LNCaP clone FGC (cell line): Measurements from ENCODE around the gene SH3GLB2.

ENCODE experiments used
- DNase-seq: peaks from one replicate; pipeline ENCODE4 v3.0.0-alpha.2; 2011; ENCODE audit warnings: low read depth
- H3K4me3 ChIP-seq: 2 replicates; pipeline ENCODE4 v1.5.1; 2011; ENCODE audit warnings: mild to moderate bottlenecking, low read depth, low read length, control low read depth
- TF ChIP-seq, protein P1 (sequence below): IDR thresholded peaks from 2 replicates; pipeline ENCODE4 v1.5.1; 2012; ENCODE audit warnings: mild to moderate bottlenecking; ENCODE audit not compliant: control insufficient read depth, insufficient read depth; ENCODE audit errors: extremely low read depth

The SH3GLB2 gene

GRCh38 chr9:129064499-129064908 is 36.4 kb upstream of the SH3GLB2 start:
- DNase-seq, result no peak
- TF ChIP-seq, protein P1, sequence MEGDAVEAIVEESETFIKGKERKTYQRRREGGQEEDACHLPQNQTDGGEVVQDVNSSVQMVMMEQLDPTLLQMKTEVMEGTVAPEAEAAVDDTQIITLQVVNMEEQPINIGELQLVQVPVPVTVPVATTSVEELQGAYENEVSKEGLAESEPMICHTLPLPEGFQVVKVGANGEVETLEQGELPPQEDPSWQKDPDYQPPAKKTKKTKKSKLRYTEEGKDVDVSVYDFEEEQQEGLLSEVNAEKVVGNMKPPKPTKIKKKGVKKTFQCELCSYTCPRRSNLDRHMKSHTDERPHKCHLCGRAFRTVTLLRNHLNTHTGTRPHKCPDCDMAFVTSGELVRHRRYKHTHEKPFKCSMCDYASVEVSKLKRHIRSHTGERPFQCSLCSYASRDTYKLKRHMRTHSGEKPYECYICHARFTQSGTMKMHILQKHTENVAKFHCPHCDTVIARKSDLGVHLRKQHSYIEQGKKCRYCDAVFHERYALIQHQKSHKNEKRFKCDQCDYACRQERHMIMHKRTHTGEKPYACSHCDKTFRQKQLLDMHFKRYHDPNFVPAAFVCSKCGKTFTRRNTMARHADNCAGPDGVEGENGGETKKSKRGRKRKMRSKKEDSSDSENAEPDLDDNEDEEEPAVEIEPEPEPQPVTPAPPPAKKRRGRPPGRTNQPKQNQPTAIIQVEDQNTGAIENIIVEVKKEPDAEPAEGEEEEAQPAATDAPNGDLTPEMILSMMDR, result no peak
- H3K4me3 ChIP-seq, result no peak overlapping the region

- H3K4me3 ChIP-seq, result no peak overlapping the region
- TF ChIP-seq, protein P1, result no peak
- no peak for DNase-seq
Observed at GRCh38 chr9:129063061-129063460, 34.9 kb upstream of the SH3GLB2 start.

GRCh38 chr9:129060991-129061390 is 32.9 kb upstream of the SH3GLB2 start:
- TF ChIP-seq, protein P1, result no peak
- no peak for DNase-seq
- H3K4me3 ChIP-seq, result no peak overlapping the region

- TF ChIP-seq, protein P1, result no peak
Observed at GRCh38 chr9:129059796-129060785, 32.0 kb upstream of the SH3GLB2 start.

DNA sequence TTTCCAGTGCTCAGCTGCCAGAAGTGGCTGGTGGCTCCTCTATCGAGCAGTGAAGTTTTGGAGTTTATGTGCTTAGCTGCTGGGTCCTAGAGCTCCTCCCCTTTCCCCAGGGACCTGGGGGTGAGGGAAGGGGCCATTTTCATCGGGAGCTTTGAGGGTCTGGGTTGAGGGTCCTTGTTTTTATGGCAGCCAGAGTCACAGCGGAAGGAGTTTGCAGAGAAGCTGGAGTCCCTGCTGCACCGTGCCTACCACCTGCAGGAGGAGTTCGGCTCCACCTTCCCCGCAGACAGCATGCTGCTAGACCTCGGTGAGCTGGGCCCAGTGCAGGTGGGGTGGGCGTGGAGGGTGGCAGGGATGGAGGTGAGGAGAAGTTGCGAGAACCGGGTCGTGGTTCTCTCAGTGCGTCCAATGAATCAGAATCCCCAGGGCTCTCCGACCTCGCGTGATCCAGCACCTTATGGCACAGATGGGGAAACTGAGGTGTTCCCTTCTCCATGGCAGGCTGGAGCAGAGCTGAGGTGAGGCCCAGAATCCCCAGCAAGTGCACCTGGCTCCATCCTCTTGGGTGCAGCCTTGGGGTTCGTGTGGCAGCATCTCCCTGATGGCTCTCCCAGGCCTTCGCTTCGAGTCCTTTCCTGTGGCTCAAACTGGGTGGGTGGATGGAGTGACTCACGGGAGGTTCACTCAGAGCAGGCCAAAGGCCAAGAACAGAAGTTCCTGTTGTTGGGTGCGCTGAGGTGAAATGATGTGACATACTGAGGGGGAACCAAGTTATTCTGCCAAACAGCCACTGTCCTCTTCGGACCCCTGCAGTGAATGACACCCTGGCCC is 31.0 kb upstream of the SH3GLB2 start:
- no peak for DNase-seq
- no peak overlapping the region for H3K4me3 ChIP-seq
- TF ChIP-seq, protein P1, result no peak

More at GRCh38 chr9:129059796-129060785, 32.0 kb upstream of the SH3GLB2 start:
- DNase-seq, result no peak
- H3K4me3 ChIP-seq, result no peak overlapping the region

DNA sequence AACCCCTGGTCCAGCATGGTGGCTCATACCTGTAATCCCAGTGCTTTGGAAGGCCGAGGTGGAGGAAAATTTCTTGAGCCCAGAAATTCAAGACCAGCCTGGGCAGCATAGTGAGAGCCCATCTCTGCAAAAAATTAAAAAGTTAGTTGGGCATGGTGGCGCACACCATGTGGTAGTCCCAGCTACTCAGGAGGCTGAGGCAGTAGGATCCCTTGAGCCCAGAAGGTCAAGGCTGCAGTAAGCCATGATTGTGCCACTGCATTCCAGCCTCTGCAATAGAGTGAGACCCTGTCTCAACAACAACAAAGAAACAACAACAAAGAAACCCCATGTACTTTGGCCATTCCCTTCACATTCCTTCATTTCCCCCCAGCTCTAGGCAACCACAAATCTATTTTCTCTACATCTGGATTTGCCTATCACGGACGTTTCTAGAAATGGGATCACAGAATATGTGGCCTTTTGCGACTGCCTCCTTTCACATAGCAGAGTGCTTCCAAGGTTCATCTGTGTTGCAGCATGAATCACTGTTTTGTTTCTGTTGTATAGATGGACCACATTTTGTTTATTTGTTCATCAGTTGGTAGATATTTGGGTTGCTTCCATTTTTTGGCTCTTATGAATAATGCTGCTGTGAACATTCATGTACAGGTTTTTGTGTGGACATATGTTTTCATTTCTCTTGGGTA is 26.2 kb upstream of the SH3GLB2 start:
- TF ChIP-seq, protein P1, result no peak
- H3K4me3 ChIP-seq, result no peak overlapping the region
- no peak for DNase-seq
